ENCODE measurements around the gene PMPCB. TPM values are rescaled to one million over a fixed set of nuclear protein-coding genes. Genes with fewer than 3 reads are reported as not detected.

PMPCB gene
- total RNA-seq, 1 experiment from 2014 or later: 74.4 TPM

DNA sequence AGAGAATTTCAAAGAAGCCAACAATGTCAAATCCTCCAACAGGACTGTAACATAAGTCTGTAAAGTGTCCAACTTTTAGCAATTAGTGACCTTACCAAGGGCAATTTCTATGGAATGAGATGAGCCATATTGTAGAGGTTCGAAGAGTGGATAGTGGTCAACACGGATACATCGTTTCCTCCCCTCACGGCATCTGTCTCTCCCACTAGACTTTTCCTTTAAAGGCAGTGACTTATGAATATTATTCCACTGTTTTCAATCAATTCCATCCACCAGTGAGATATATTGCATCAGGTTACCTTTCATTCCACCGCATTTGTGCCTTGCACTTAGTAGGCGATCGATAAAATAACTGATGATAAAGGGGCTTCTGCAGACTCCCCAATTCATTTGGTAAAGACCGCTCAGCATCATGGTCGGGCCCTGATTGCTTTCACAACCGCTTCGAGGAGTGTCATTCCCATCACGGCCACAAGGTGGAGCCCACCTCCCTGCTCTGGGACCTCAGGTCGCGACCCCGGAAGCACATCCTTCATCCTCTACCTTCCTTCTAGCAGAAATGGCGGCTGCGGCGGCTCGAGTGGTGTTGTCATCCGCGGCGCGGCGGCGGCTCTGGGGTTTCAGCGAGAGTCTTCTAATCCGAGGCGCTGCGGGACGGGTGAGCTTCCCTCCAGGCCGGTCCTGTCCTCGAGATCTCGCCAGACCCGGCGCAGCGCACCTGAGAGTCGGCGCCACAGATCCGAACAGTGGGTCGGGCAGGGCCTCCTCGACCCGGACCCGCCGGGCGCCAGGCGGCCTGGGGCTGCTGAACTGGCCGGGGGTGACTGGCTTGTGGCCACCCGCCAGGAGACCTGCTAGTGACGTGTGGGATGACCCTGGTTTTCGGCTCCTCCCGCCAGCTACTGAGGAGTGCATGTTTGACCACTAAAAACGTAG, at the start of gene PMPCB (continued):
- TF ChIP-seq NFATC4 (CRISPR knock-in tag; IDR thresholded peaks at IDR 0.05) (no peak), SMAD3 (CRISPR knock-in tag; IDR thresholded peaks at IDR 0.05; ENCODE audit: borderline replicate concordance) (peak; percentile 16; the same call in 1 of the 2 replicates), ATF1 (CRISPR knock-in tag; IDR thresholded peaks at IDR 0.05) (no peak), ELF4 (CRISPR knock-in tag; IDR thresholded peaks at IDR 0.05; ENCODE audit: low read depth) (0 out of 2 replicates have a peak, but pooled peaks have one; percentile 63), ATF6 (CRISPR knock-in tag; IDR thresholded peaks at IDR 0.05) (no peak), ZNF317 (CRISPR knock-in tag; IDR thresholded peaks at IDR 0.05; ENCODE audit: borderline replicate concordance, low read depth) (no peak), JAZF1 (CRISPR knock-in tag; IDR thresholded peaks at IDR 0.05) (no peak), EMX1 (CRISPR knock-in tag; IDR thresholded peaks at IDR 0.05) (no peak), NR1H2 (CRISPR knock-in tag; IDR thresholded peaks at IDR 0.05) (no peak), CBFB (CRISPR knock-in tag; IDR thresholded peaks at IDR 0.05; ENCODE audit: low read depth) (no peak), OVOL2 (CRISPR knock-in tag; IDR thresholded peaks at IDR 0.05; ENCODE audit: borderline replicate concordance) (no peak), ZBTB21 (CRISPR knock-in tag; IDR thresholded peaks at IDR 0.05; ENCODE audit: borderline replicate concordance) (no peak), ERG (CRISPR knock-in tag; IDR thresholded peaks at IDR 0.05) (no peak), E2F5 (CRISPR knock-in tag; IDR thresholded peaks at IDR 0.05) (peak; percentile 52; the same call in 1 of the 2 replicates), FOXK1 (CRISPR knock-in tag; IDR thresholded peaks at IDR 0.05) (peak; percentile 76), ZNF423 (CRISPR knock-in tag; IDR thresholded peaks at IDR 0.05) (no peak), ZNF425 (CRISPR knock-in tag; conservative IDR thresholded peaks at IDR 0.05) (no peak), HMGXB4 (CRISPR knock-in tag; IDR thresholded peaks at IDR 0.05) (peak; percentile 83; the same call in 1 of the 2 replicates), SOX15 (CRISPR knock-in tag; IDR thresholded peaks at IDR 0.05) (no peak), RORB (CRISPR knock-in tag; IDR thresholded peaks at IDR 0.05) (no peak), ESRRA (CRISPR knock-in tag; IDR thresholded peaks at IDR 0.05; ENCODE audit: borderline replicate concordance) (0 out of 2 replicates have a peak, but pooled peaks have one; percentile 44)
- TF ChIP-seq, protein P1, sequence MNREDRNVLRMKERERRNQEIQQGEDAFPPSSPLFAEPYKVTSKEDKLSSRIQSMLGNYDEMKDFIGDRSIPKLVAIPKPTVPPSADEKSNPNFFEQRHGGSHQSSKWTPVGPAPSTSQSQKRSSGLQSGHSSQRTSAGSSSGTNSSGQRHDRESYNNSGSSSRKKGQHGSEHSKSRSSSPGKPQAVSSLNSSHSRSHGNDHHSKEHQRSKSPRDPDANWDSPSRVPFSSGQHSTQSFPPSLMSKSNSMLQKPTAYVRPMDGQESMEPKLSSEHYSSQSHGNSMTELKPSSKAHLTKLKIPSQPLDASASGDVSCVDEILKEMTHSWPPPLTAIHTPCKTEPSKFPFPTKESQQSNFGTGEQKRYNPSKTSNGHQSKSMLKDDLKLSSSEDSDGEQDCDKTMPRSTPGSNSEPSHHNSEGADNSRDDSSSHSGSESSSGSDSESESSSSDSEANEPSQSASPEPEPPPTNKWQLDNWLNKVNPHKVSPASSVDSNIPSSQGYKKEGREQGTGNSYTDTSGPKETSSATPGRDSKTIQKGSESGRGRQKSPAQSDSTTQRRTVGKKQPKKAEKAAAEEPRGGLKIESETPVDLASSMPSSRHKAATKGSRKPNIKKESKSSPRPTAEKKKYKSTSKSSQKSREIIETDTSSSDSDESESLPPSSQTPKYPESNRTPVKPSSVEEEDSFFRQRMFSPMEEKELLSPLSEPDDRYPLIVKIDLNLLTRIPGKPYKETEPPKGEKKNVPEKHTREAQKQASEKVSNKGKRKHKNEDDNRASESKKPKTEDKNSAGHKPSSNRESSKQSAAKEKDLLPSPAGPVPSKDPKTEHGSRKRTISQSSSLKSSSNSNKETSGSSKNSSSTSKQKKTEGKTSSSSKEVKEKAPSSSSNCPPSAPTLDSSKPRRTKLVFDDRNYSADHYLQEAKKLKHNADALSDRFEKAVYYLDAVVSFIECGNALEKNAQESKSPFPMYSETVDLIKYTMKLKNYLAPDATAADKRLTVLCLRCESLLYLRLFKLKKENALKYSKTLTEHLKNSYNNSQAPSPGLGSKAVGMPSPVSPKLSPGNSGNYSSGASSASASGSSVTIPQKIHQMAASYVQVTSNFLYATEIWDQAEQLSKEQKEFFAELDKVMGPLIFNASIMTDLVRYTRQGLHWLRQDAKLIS (CRISPR knock-in tag; IDR thresholded peaks at IDR 0.05; ENCODE audit: borderline replicate concordance): no peak
- TF ChIP-seq, protein P2, sequence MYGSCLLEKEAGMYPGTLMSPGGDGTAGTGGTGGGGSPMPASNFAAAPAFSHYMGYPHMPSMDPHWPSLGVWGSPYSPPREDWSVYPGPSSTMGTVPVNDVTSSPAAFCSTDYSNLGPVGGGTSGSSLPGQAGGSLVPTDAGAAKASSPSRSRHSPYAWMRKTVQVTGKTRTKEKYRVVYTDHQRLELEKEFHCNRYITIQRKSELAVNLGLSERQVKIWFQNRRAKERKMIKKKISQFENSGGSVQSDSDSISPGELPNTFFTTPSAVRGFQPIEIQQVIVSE (CRISPR knock-in tag; IDR thresholded peaks at IDR 0.05; ENCODE audit: borderline replicate concordance): no peak
- TF ChIP-seq, protein P3, sequence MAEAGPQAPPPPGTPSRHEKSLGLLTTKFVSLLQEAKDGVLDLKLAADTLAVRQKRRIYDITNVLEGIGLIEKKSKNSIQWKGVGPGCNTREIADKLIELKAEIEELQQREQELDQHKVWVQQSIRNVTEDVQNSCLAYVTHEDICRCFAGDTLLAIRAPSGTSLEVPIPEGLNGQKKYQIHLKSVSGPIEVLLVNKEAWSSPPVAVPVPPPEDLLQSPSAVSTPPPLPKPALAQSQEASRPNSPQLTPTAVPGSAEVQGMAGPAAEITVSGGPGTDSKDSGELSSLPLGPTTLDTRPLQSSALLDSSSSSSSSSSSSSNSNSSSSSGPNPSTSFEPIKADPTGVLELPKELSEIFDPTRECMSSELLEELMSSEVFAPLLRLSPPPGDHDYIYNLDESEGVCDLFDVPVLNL (CRISPR knock-in tag; IDR thresholded peaks at IDR 0.05; ENCODE audit: borderline replicate concordance, low read depth): no peak
